Transverse colon (tissue), 4 donors: Measurements from ENCODE around the gene IFT122. TPM values are rescaled to one million over a fixed set of nuclear protein-coding genes. Genes with fewer than 3 reads are reported as not detected.

Experiments
- DNase-seq: peaks from one replicate; pipeline ENCODE4 v3.0.0-alpha.2; 2019
- H3K27ac ChIP-seq, 4 donors: fragments of 200-600 bp; sonication (generic); 2 replicates each; pipeline ENCODE4 v1.5.1; 2016 to 2018; ENCODE audit warnings: inconsistent platforms in 4 of 4
- H3K27me3 ChIP-seq: fragments of 200-600 bp; sonication (generic); 2 replicates; pipeline ENCODE4 v1.5.1; 2017; ENCODE audit warnings: inconsistent platforms
- H3K36me3 ChIP-seq, 4 donors: fragments of 200-600 bp; sonication (generic); 2 replicates each; pipeline ENCODE4 v1.5.1; 2017 to 2019; ENCODE audit warnings: inconsistent platforms in 4 of 4
- H3K4me1 ChIP-seq, 4 donors: fragments of 200-600 bp; sonication (generic); 2 replicates each; pipeline ENCODE4 v1.5.1; 2017 to 2020; ENCODE audit warnings: inconsistent platforms in 4 of 4
- H3K4me3 ChIP-seq, 4 donors: fragments of 200-600 bp; sonication (generic); 1 replicate in 1 of 4; 2 replicates in 3 of 4; pipeline versions ENCODE4 v1.5.1 to v1.6.1; 2017 to 2019; ENCODE audit warnings: inconsistent platforms in 4 of 4
- H3K9me3 ChIP-seq, 2 donors: fragments of 200-600 bp; sonication (generic); 2 replicates each; pipeline ENCODE4 v1.5.1; 2017 to 2019; ENCODE audit warnings: inconsistent platforms in 2 of 2
- EP300 ChIP-seq: sonication (generic); formaldehyde crosslinking; IDR thresholded peaks from one replicate; pipeline ENCODE4 v1.6.1; 2017; ENCODE audit warnings: antibody characterized with exemption, low read depth
- POLR2A ChIP-seq: fragments of 450-650 bp; IDR thresholded peaks from one replicate; pipeline ENCODE4 v1.6.1; 2016; ENCODE audit warnings: antibody characterized with exemption, mild to moderate bottlenecking, moderate library complexity
- POLR2AphosphoS5 ChIP-seq, 3 donors: sonication (generic); formaldehyde crosslinking; IDR thresholded peaks; one replicate each; pipeline ENCODE4 v1.6.1; 2016; ENCODE audit warnings: antibody characterized with exemption in 3 of 3
- WGBS, 2 donors: methylation state at CpG; one replicate each; pipeline ENCODE4 v1.1.5; 2018; ENCODE audit warnings: low coverage in 1 of 2; 5-methylcytosine and 5-hydroxymethylcytosine counted together
- in situ Hi-C, 4 donors: fragments of 200-750 bp; cut with MboI; loops; one replicate each; pipeline versions ENCODE4 v1.15.0 to v1.15.1; 2017; ENCODE audit warnings: low sequenced_read_pairs in 3 of 4, low pct_ligation_motif_present in 1 of 4, low pct_unique_long_range_greater_than_20kb in 1 of 4
- intact Hi-C: fragments of 100-400 bp; cut with DNase I; formaldehyde crosslinking; loops from one replicate; pipeline ENCODE4 v1.15.1; 2023; ENCODE audit warnings: low total_unique reads
- total RNA-seq, 4 donors: library from RNA; depleted of rRNA; stranded (reverse); fragments of >200 nt; gene quantifications; one replicate each; pipeline ENCODE4 v1.1.0, GENCODE V29; 2016
- TF ChIP-seq, protein P1 (sequence below), 5 experiments: fragments of 200-600 bp in 3 of 5; fragments of 450-650 bp in 2 of 5; sonication (generic) in 3 of 5; IDR thresholded peaks; 1 replicate in 2 of 5; 2 replicates in 3 of 5; pipeline ENCODE4 v1.5.1; 2016 to 2017; ENCODE audit warnings: antibody characterized with exemption in 5 of 5, inconsistent platforms in 3 of 5, mild to moderate bottlenecking in 2 of 5, moderate library complexity in 1 of 5

The IFT122 gene
- total RNA-seq, 4 donors from 2014 or later, result 15.0 to 77.6 (median 16.7) TPM

GRCh38 chr3:129529436-129530210 lies 89.6 kb downstream of the IFT122 start:
- in situ Hi-C loops, result no loop called here
- H3K4me1 ChIP-seq, result no peaks in the 10 kb centered on the region
- DNase-seq, result no peak
- WGBS, 2 donors, result 81 to 92% methylated on average over 5 to 12 of the region's 12 CpGs
- no peak overlapping the region for H3K4me3 ChIP-seq
- H3K36me3 ChIP-seq, result no peaks in the 10 kb centered on the region
- TF ChIP-seq POLR2A, result no peak
- TF ChIP-seq, protein P1, sequence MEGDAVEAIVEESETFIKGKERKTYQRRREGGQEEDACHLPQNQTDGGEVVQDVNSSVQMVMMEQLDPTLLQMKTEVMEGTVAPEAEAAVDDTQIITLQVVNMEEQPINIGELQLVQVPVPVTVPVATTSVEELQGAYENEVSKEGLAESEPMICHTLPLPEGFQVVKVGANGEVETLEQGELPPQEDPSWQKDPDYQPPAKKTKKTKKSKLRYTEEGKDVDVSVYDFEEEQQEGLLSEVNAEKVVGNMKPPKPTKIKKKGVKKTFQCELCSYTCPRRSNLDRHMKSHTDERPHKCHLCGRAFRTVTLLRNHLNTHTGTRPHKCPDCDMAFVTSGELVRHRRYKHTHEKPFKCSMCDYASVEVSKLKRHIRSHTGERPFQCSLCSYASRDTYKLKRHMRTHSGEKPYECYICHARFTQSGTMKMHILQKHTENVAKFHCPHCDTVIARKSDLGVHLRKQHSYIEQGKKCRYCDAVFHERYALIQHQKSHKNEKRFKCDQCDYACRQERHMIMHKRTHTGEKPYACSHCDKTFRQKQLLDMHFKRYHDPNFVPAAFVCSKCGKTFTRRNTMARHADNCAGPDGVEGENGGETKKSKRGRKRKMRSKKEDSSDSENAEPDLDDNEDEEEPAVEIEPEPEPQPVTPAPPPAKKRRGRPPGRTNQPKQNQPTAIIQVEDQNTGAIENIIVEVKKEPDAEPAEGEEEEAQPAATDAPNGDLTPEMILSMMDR (IDR thresholded peaks at IDR 0.05), result no peak
- TF ChIP-seq POLR2AphosphoS5 (IDR thresholded peaks at IDR 0.05), result no peak
- TF ChIP-seq EP300, result no peak
- no peaks in the 10 kb centered on the region for H3K9me3 ChIP-seq
- H3K27ac ChIP-seq, result no peak overlapping the region
- intact Hi-C loops, result no loop called here
- H3K27me3 ChIP-seq, result no peaks in the 10 kb centered on the region

GRCh38 chr3:129530251-129530791 lies 90.3 kb downstream of the IFT122 start:
- intact Hi-C loops, result no loop called here
- in situ Hi-C loops, result no loop called here
- Histone ChIP-seq H3K4me1 (no peaks in the 10 kb centered on the region), H3K4me3 (no peak overlapping the region), H3K36me3 (no peaks in the 10 kb centered on the region), H3K9me3 (no peaks in the 10 kb centered on the region), H3K27me3 (no peaks in the 10 kb centered on the region), H3K27ac (no peak overlapping the region)
- no peak for DNase-seq
- 56 to 58% methylated on average over 4 to 6 of the region's 6 CpGs for WGBS, 2 donors
- TF ChIP-seq EP300 (no peak), POLR2AphosphoS5 (IDR thresholded peaks at IDR 0.05) (no peak), POLR2A (no peak)
- TF ChIP-seq, protein P1 (IDR thresholded peaks at IDR 0.05), result no peak

DNA sequence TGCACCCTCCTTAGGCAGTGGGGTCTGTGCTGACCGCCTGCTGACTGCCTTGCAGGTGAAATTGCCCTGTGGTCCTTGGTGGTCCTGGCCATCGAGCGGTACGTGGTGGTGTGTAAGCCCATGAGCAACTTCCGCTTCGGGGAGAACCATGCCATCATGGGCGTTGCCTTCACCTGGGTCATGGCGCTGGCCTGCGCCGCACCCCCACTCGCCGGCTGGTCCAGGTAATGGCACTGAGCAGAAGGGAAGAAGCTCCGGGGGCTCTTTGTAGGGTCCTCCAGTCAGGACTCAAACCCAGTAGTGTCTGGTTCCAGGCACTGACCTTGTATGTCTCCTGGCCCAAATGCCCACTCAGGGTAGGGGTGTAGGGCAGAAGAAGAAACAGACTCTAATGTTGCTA lies 90.8 kb downstream of the IFT122 start:
- in situ Hi-C loops, result no loop called here
- TF ChIP-seq, protein P1 (IDR thresholded peaks at IDR 0.05), result no peak
- no peak for TF ChIP-seq EP300
- no peak for TF ChIP-seq POLR2A
- no peak for TF ChIP-seq POLR2AphosphoS5 (IDR thresholded peaks at IDR 0.05)

DNA sequence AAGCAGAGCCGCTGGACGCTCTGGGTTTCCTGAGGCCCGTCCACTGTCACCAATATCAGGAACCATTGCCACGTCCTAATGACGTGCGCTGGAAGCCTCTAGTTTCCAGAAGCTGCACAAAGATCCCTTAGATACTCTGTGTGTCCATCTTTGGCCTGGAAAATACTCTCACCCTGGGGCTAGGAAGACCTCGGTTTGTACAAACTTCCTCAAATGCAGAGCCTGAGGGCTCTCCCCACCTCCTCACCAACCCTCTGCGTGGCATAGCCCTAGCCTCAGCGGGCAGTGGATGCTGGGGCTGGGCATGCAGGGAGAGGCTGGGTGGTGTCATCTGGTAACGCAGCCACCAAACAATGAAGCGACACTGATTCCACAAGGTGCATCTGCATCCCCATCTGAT lies 91.7 kb downstream of the IFT122 start:
- Histone ChIP-seq H3K27me3 (no peaks in the 10 kb centered on the region), H3K9me3 (no peaks in the 10 kb centered on the region), H3K4me3 (no peak overlapping the region), H3K36me3 (no peaks in the 10 kb centered on the region), H3K27ac (no peak overlapping the region), H3K4me1 (no peaks in the 10 kb centered on the region)
- in situ Hi-C loops (no loop called here), intact Hi-C loops (no loop called here)
- 88% methylated on average over 11 of the region's 11 CpGs; no CpG with 5 or more reads in 1 of the 2 donors for WGBS, 2 donors
- TF ChIP-seq POLR2A (no peak), POLR2AphosphoS5 (IDR thresholded peaks at IDR 0.05) (no peak), EP300 (no peak)
- TF ChIP-seq, protein P1 (IDR thresholded peaks at IDR 0.05), result no peak
- no peak for DNase-seq

More for the DNA sequence above, 90.8 kb downstream of the IFT122 start:
- 93% methylated on average over 13 of the region's 13 CpGs; no CpG with 5 or more reads in 1 of the 2 donors for WGBS, 2 donors
- H3K36me3 ChIP-seq, result no peaks in the 10 kb centered on the region
- no peaks in the 10 kb centered on the region for H3K27me3 ChIP-seq
- H3K4me3 ChIP-seq, result no peak overlapping the region
- intact Hi-C loops, result no loop called here
- DNase-seq, result no peak
- no peak overlapping the region for H3K27ac ChIP-seq
- H3K9me3 ChIP-seq, result no peaks in the 10 kb centered on the region
- no peaks in the 10 kb centered on the region for H3K4me1 ChIP-seq
